Neural progenitor cell (in vitro differentiated cells): Measurements from ENCODE around the gene DYSF. TPM values are rescaled to one million over a fixed set of nuclear protein-coding genes. Genes with fewer than 3 reads are reported as not detected.

Experiments
- DNase-seq: peaks from one replicate; pipeline ENCODE4 v3.0.0-alpha.2; 2016; ENCODE audit warnings: low spot score
- H2AFZ ChIP-seq: fragments of 200-600 bp; sonication (generic); replicated peaks from 2 replicates; pipeline ENCODE4 v1.6.1; 2016; ENCODE audit warnings: antibody characterized with exemption
- H3F3A ChIP-seq: fragments of 200-600 bp; sonication (generic); 2 replicates; pipeline ENCODE4 v1.6.1; 2016; ENCODE audit warnings: antibody characterized with exemption, low read depth
- H3K27ac ChIP-seq: fragments of 200-600 bp; sonication (generic); 2 replicates; pipeline ENCODE4 v1.5.1; 2016; ENCODE audit warnings: mild to moderate bottlenecking
- H3K27me3 ChIP-seq: fragments of 200-600 bp; sonication (generic); 2 replicates; pipeline ENCODE4 v1.6.1; 2016; ENCODE audit warnings: mild to moderate bottlenecking, moderate library complexity
- H3K36me3 ChIP-seq: fragments of 200-600 bp; sonication (generic); 2 replicates; pipeline ENCODE4 v1.5.1; 2016
- H3K4me1 ChIP-seq: fragments of 200-600 bp; sonication (generic); 2 replicates; pipeline ENCODE4 v1.6.1; 2016; ENCODE audit warnings: mixed run types
- H3K4me2 ChIP-seq: fragments of 200-600 bp; sonication (generic); 2 replicates; pipeline ENCODE4 v1.6.1; 2016
- H3K4me3 ChIP-seq: fragments of 200-600 bp; sonication (generic); 2 replicates; pipeline ENCODE4 v1.5.1; 2016
- H3K79me2 ChIP-seq: fragments of 200-600 bp; sonication (generic); 2 replicates; pipeline ENCODE4 v1.6.1; 2016; ENCODE audit warnings: low read depth
- H3K9ac ChIP-seq: fragments of 200-600 bp; sonication (generic); 2 replicates; pipeline ENCODE4 v1.6.1; 2016
- H3K9me3 ChIP-seq: fragments of 200-600 bp; sonication (generic); 2 replicates; pipeline ENCODE4 v1.5.1; 2016; ENCODE audit warnings: low read depth
- H4K20me1 ChIP-seq: fragments of 200-600 bp; sonication (generic); 2 replicates; pipeline ENCODE4 v1.6.1; 2016; ENCODE audit warnings: low read depth
- H3K27ac Mint-ChIP-seq: 3 replicates; pipeline ENCODE4 v1.8.0; 2021; ENCODE audit warnings: mixed read lengths
- H3K27me3 Mint-ChIP-seq: 2 replicates; pipeline ENCODE4 v1.8.0; 2022; ENCODE audit warnings: low read depth, mild to moderate bottlenecking, inconsistent platforms, moderate library complexity, mixed read lengths; ENCODE audit not compliant: insufficient read depth
- H3K36me3 Mint-ChIP-seq: 3 replicates; pipeline ENCODE4 v1.8.0; 2021; ENCODE audit warnings: mixed read lengths
- H3K4me1 Mint-ChIP-seq: 3 replicates; pipeline ENCODE4 v1.8.0; 2021; ENCODE audit warnings: mixed read lengths
- H3K4me3 Mint-ChIP-seq: 3 replicates; pipeline ENCODE4 v1.8.0; 2021; ENCODE audit warnings: mild to moderate bottlenecking, moderate library complexity, mixed read lengths
- H3K9me3 Mint-ChIP-seq: 3 replicates; pipeline ENCODE4 v1.8.0; 2020; ENCODE audit warnings: mixed read lengths
- EZH2 ChIP-seq: fragments of 200-600 bp; sonication (generic); IDR thresholded peaks from 2 replicates; pipeline ENCODE4 v1.6.1; 2017; ENCODE audit warnings: antibody characterized with exemption, mild to moderate bottlenecking, moderate library complexity
- EZH2phosphoT487 ChIP-seq: fragments of 200-600 bp; sonication (generic); IDR thresholded peaks from 2 replicates; pipeline ENCODE4 v1.6.1; 2017; ENCODE audit warnings: antibody characterized with exemption
- total RNA-seq: library from RNA; depleted of rRNA; stranded (reverse); fragments of >200 nt; gene quantifications from 2 replicates; pipeline ENCODE4 v1.2.3, GENCODE V29; 2015; ENCODE audit warnings: low replicate concordance
- TF ChIP-seq, protein P1 (sequence below): fragments of 200-600 bp; sonication (generic); IDR thresholded peaks from 2 replicates; pipeline ENCODE4 v1.5.1; 2017; ENCODE audit warnings: antibody characterized with exemption, mild to moderate bottlenecking

The DYSF gene
- total RNA-seq, 1 donor from 2014 or later = 0.39 TPM

DNA sequence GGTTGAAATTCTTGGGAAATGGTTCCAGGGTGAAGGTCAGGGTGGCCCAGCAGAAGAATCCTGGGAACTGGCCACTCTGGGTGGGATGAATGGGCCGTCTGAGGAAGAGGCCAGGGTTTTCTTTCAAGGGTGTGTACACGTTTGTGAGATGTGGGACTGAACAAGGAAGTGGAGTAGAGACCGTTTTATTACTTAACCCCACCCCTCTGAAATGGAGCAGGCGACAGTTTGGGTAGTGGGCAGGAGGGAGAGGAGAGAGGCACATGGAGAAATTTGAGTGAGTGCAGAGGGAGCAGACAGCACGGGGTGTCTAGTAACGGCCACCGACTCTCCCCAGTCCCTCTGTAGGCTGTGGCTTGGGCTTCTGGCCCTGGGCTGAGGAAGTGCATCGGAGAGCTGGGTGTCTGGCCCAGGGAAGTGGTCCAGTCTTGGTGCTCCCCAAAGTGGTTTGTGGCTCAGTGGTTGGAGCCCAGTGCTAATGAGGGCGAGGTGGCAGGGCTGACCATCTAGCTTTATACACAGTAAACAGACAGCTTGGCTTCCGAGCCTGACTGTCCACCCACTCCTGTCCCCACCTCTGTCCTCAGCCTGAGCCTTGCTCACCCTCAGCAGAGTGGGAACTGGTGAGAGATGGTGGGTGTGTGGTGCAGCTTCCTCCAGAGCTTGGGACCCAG, 135.3 kb downstream of the DYSF start:
- DNase-seq = no peak
- Mint-ChIP-seq H3K27me3 (peaks cover 8% of the 10 kb centered on the region), H3K27ac (peak overlapping the region; percentile 70), H3K4me3 (peak overlapping the region; percentile 36), H3K36me3 (no peaks in the 10 kb centered on the region), H3K9me3 (no peaks in the 10 kb centered on the region), H3K4me1 (peaks cover 29% of the 10 kb centered on the region)
- no peaks in the 10 kb centered on the region for H3F3A ChIP-seq
- H3K4me1 ChIP-seq = peaks cover 19% of the 10 kb centered on the region
- H2AFZ ChIP-seq = no peak overlapping the region
- H4K20me1 ChIP-seq = no peaks in the 10 kb centered on the region
- H3K27me3 ChIP-seq = no peaks in the 10 kb centered on the region
- H3K9ac ChIP-seq = no peak overlapping the region
- TF ChIP-seq EZH2phosphoT487 = no peak
- no peak for TF ChIP-seq EZH2
- TF ChIP-seq, protein P1, sequence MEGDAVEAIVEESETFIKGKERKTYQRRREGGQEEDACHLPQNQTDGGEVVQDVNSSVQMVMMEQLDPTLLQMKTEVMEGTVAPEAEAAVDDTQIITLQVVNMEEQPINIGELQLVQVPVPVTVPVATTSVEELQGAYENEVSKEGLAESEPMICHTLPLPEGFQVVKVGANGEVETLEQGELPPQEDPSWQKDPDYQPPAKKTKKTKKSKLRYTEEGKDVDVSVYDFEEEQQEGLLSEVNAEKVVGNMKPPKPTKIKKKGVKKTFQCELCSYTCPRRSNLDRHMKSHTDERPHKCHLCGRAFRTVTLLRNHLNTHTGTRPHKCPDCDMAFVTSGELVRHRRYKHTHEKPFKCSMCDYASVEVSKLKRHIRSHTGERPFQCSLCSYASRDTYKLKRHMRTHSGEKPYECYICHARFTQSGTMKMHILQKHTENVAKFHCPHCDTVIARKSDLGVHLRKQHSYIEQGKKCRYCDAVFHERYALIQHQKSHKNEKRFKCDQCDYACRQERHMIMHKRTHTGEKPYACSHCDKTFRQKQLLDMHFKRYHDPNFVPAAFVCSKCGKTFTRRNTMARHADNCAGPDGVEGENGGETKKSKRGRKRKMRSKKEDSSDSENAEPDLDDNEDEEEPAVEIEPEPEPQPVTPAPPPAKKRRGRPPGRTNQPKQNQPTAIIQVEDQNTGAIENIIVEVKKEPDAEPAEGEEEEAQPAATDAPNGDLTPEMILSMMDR = no peak
- H3K36me3 ChIP-seq = no peaks in the 10 kb centered on the region
- H3K4me3 ChIP-seq = no peak overlapping the region
- H3K27ac ChIP-seq = no peak overlapping the region
- H3K79me2 ChIP-seq = no peaks in the 10 kb centered on the region
- H3K4me2 ChIP-seq = no peak overlapping the region
- H3K9me3 ChIP-seq = no peaks in the 10 kb centered on the region

DNA sequence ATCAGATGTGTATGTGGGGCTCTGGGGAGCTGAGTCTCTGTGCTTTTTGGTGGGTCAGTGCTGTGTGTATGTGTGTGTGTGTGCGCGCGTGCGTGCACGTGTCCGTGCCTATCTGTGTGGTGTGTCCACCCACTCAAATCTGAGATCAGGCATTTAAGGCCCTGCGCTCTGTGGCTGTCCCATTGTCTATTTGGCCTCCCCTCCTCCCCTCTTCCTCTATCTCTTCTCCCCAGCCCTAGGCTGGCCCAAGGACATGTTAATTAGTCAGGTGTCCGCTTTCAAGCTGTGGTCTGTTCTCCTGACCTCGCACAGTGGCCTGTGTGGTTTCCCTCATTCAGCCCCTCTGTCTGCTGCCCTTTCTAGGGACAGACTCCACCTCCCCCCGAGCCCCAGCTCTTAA, 136.4 kb downstream of the DYSF start:
- H3K79me2 ChIP-seq = no peaks in the 10 kb centered on the region
- TF ChIP-seq EZH2 (no peak), EZH2phosphoT487 (no peak)
- TF ChIP-seq, protein P1 = no peak
- H4K20me1 ChIP-seq = no peaks in the 10 kb centered on the region
- no peak overlapping the region for H3K9ac ChIP-seq
- Mint-ChIP-seq H3K27me3 (peaks cover 7% of the 10 kb centered on the region), H3K9me3 (no peaks in the 10 kb centered on the region), H3K36me3 (no peaks in the 10 kb centered on the region), H3K4me1 (peaks cover 29% of the 10 kb centered on the region), H3K27ac (peak overlapping the region; percentile 27), H3K4me3 (no peak overlapping the region)
- H2AFZ ChIP-seq = no peak overlapping the region
- H3K9me3 ChIP-seq = no peaks in the 10 kb centered on the region
- no peak overlapping the region for H3K4me3 ChIP-seq
- H3K27ac ChIP-seq = no peak overlapping the region
- no peaks in the 10 kb centered on the region for H3K36me3 ChIP-seq
- H3K4me2 ChIP-seq = peak overlapping the region; percentile 20
- no peaks in the 10 kb centered on the region for H3F3A ChIP-seq
- peaks cover 27% of the 10 kb centered on the region for H3K4me1 ChIP-seq
- peak; percentile 60 for DNase-seq
- no peaks in the 10 kb centered on the region for H3K27me3 ChIP-seq

DNA sequence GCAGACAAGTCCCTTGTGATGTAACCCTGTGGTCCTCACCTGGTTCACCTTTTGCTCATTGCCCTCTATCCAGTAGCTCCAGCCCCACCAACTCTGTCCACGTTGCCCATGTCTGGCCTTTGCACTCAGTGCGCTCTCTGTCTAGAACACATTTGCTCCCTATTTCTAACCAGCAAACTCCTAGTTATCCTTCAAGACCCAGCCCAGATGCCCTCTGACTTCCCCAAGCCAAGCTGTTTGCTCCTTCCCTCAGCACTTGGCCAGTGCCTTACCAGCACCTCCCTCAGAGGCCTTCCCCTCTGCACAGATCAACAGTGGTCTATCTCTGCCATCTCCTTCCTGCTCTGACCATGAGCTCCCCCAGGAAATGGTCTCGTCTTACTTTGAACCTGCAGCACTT, 137.7 kb downstream of the DYSF start:
- H3K27ac Mint-ChIP-seq = no peak overlapping the region
- DNase-seq = no peak
- H3K9me3 Mint-ChIP-seq = no peaks in the 10 kb centered on the region
- Histone ChIP-seq H3K27ac (no peak overlapping the region), H3K4me1 (peaks cover 35% of the 10 kb centered on the region), H3K9me3 (no peaks in the 10 kb centered on the region), H4K20me1 (no peaks in the 10 kb centered on the region), H2AFZ (no peak overlapping the region), H3K4me2 (no peak overlapping the region), H3K4me3 (no peak overlapping the region), H3K79me2 (no peaks in the 10 kb centered on the region), H3F3A (no peaks in the 10 kb centered on the region), H3K9ac (no peak overlapping the region), H3K36me3 (no peaks in the 10 kb centered on the region), H3K27me3 (no peaks in the 10 kb centered on the region)
- H3K4me1 Mint-ChIP-seq = peaks cover 33% of the 10 kb centered on the region
- peaks cover 7% of the 10 kb centered on the region for H3K27me3 Mint-ChIP-seq
- H3K4me3 Mint-ChIP-seq = no peak overlapping the region
- H3K36me3 Mint-ChIP-seq = no peaks in the 10 kb centered on the region
- TF ChIP-seq EZH2phosphoT487 (no peak), EZH2 (no peak)
- TF ChIP-seq, protein P1 = no peak
